Activated naive CD8-positive, alpha-beta T cell treated with anti-CD3 and anti-CD28 coated beads, Interleukin-2, amount 50 U/mL, for 16 hours (primary cell): ENCODE measurements around the gene PNPLA8.
A peak's percentile ranks its signal among the peaks of the same experiment; 100 is the strongest.
"Not testable (repeated sequence)": the region's sequence is repeated elsewhere in the genome, so short reads cannot be mapped to it uniquely, and the experiment has no call there.

Source experiments
- DNase-seq: peaks from one replicate; pipeline ENCODE4 v3.0.0-alpha.2; 2020; ENCODE audit warnings: low read depth, low spot score

The PNPLA8 gene

DNA sequence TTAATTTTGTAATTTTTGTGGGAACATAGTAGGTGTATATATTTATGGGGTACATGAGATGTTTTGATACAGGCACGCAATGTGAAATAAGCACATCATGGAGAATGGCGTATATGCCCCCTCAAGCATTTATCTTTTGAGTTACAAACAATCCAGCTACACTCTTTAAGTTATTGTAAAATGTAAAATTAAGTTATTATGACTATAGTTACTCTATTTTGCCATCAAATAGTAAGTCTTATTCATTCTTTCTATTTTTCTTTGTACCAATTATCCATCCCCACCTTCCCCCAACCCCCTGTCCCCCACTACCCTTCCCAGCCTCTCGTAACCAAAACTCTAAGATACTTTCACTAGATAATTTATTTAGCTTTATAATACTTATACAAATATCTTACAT is 7.8 kb upstream of the PNPLA8 start:
- DNase-seq, result no peak

DNA sequence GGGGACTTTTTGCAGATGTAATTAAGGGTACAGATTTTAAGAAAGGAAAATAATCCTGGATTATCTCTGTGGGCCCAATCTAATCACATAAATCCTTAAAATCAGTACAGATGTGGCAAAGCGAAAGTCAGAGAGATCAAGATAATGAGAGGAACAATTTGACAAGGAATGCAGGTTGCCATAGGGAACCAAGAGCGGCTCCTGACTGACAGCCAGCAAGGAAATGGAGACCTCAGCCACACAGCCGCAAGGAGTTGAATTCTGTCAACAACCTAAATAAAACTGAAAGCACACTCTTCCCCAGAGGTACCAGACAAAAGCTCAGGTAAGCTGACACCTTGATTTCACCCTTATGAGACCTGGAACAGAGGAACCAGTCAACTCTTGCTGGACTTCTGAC is 3.4 kb upstream of the PNPLA8 start:
- DNase-seq, result no peak

DNA sequence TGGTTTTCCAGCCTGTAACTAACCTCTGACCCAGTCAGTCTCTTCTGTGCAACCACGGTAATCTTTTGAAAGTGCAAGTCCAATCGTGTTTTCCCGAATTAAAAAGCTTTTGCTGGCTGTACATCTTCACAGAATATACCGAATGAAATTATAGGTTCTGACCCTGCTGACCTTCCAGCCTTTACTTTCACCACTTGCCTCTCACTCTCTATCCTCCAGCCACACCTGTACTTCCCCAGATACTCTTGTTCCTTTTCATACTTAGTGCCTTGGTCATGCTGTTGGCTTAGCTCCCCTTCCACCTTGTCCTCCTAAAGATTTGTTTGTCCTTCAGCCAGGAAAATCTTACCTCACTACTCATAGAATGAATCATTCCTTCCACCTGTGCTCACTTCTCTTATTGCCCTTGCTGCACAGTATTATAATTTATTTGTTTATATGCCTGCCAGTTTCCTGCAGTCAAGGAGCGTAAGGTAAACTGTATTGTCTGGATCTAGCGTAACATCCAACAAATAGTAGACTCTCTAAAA is 2.3 kb upstream of the PNPLA8 start:
- no peak for DNase-seq

DNA sequence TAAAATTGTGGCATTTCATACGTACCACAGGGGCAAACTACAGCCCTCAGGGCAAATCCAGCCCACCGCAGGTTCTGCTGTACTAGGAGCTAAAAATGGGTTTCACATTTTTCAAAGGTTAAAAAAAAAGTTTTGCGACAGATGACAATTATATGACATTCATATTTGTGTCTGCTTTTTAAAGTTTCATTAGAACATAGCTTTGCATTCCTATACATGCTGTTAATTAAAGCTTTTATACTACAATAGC is 758 bp upstream of the PNPLA8 start:
- DNase-seq, result no peak

DNA sequence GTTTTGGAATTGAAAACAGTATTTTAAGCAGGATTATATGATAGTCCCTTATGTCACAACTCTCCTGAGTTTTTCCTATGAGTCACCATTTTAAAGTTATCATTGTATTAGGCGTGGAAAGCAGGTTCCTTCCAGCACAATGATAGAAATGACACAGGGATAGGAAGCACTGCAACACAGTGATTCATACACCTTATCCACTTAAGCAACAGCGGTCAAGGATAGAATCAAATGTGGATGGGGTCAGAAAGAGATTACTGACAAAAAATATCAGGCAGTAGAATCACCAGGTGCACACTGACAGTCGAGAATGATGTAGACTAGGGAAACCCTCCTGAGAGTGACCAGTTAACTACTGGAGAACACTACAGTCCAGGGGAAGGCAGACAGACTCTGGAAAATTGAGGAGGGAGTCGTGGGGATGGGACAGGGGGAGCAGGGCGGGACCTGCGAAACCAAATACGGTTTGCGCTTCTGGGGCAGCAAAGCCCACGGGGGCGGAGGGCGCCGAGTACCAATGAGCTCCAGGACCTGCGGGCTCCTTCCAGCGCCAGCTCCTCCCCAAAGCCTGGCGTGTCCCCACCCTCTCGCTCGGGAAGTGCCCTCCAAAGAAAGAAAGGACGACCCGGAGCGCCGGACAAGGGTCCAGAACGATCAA is 479 bp downstream of the PNPLA8 start:
- no peak for DNase-seq

DNA sequence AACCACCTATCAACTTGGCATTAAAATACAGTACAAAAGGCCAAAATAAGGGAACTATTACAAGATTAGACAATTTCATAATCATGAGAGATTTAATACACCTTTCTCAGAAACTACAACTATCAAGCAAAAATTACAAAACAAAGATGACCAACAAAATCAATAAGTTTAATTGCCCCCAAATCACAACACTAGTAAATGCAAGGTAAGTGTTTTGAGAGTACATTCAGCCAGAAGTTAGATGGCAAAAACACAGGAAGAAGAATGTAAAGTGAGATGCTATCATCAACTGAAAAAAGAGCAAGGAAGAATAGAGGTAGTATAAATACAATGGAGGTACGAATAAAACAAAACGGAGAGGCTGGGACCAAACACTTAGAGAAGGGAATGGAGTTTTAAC is 3.2 kb downstream of the PNPLA8 start:
- DNase-seq, result no peak

DNA sequence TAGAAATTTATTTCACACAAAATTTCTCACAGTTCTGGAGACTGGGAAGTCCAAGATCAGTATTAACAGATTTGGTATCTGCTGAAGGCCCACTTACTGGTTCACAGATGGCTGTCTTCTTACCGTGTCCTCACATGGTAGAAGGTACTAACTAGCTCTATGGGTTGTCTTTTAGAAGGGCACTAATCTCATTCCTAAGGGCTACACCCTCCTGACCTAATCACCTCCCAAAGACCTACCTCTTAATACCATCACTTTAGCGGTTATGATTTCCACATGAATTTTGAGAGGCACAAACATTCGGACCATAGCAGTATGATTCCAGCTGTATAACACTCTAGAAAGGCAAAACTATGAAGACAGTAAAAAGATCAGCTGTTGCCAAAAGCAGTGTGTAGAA is 8.0 kb downstream of the PNPLA8 start:
- no peak for DNase-seq

DNA sequence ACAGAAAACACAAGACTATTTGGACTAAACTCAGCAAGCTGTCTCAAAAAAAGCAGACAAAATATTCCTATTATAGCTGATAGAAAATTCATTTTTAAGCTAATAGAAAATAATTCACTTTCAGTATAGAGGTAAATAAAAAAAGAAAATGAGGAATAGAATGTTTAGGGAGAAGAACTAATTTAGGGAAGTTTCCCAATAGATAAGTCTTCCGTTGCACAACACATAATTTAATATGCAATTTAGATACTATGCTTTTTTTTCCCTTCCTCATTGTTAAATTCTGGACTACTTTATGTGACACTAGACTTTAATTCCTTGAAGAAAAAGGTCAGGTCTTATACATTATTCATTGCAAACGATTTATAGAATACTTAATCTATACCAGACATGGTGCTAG is 10.3 kb downstream of the PNPLA8 start:
- no peak for DNase-seq

DNA sequence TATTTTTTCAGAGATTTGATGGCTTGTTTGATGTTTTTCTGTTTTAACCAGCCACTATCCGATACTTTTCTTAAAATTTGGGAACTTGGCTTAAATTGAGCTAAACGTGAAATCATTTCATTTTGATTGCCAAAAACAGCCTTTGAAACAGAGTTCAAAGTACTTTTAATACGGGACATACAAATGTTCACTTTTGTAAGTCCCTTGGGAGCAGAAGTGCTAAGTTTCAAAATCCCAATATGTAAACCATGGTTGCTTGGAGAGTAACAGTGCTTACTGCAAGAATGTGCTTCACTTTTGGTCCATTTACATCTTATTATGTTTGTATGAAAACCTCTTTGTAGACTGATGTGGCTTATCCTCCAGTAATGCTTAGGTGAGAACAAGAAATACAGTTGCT is 10.9 kb downstream of the PNPLA8 start:
- DNase-seq, result no peak

DNA sequence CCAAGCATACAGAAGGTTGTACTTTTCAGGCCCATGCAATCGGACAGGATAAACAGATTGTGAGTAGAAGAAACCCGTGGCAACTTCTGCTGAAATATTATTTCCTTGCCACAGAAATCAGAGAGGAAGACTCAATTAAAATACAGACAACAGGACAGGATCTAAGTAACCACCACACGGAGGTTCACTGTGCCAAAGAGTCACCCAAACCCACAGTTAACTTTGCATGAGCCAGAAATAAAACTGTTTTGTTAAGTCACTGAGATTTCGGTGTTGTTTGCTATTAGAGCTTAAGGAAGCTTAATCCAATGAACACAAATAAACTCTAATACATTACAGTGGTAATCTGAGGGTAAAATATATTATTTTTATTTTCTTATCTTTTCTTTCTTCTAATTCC is 14.0 kb downstream of the PNPLA8 start:
- no peak for DNase-seq

DNA sequence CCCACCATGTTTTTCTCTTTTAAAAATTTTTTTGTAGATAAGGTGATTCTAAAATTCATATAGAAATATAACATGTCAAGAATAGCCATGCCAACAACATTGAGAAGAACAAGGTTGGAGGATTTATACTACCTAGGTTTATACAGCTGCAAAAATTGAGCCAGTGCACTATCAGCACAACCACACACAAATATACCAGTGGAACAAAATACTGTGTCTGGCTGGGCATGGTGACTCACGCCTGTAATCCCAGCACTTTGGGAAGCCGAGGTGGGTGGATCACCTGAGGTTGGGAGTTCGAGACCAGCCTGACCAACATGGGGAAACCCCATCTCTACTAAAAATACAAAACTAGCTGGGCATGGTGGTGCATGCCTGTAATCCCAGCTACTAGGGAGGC is 21.4 kb downstream of the PNPLA8 start:
- not testable (repeated sequence) for DNase-seq

DNA sequence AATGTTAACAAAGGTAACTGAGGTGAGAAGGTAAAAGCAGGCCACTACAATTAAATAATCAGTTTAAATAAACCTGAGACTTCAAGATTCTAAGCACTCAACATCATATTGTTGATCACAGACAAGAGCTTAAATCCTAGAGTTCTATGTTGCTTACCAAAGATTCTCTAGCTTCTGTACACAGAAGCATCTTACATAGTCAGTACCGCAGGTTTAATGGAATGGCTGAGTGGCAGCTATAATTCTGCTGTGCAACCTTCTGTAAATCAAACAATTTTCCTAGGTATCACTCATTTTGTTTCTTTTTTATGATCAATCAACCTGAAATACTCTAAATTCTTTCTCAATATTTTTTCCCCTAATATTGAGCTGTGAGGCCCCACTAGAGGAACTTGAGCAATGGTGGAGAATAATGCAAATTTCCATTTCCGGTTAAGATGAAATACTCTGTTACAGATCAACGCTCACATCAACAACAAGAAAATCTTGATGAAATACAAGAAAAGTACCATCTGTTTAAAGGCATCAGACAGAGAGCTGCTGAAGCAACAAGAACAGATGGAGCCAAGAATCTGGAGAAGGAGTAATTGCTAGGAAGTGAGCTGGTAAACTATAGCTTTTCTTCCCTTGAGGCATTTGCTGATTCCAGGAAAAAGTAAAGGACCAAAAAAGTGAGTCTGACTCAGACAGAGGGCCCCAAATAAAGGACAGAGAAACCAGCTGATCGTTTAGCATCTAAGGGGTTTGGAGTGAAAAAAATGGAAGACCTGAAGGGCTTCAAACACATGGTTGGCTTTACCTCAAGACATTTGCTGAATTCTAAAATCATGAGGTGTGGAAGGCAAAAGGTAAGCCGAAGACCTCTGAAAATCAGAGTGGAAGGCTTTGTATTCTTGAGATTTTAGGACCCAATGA is 22.6 kb downstream of the PNPLA8 start:
- DNase-seq, result no peak

DNA sequence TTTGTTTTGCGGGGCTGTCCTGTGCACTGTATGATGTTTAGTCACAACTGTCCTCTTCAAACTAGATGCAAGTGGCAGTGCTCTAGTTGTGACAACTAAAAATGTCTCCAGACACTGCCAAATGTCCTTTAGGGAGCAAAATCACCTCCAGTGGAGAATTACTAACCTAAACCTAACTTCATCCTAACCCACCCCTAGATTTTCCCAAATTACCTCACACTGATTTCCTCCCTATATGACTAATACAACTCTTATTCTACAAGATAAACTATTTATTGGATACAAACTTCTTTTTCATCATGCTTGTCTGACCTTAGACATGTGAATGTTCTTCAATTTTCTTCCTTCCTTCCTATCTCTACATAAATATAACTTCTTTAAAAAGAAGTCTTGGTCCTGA is 26.4 kb downstream of the PNPLA8 start:
- no peak for DNase-seq

DNA sequence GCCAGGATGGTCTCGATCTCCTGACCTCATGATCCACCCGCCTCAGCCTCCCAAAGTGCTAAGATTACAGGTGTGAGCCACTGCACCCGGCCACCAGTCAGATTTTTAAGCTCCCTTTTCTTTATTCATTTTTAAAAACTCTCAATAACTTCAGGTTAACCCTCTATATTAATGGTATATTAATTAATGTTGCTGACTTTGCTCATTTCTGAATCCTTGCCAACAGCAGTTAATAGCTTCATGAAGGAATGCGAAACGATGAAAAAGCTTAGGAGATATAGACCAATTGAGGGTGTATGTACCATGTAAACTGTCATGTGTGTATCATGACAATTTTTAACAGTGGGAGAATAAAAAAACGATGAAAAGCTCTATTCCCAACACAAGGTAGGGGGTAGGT is 27.5 kb downstream of the PNPLA8 start:
- no peak for DNase-seq

DNA sequence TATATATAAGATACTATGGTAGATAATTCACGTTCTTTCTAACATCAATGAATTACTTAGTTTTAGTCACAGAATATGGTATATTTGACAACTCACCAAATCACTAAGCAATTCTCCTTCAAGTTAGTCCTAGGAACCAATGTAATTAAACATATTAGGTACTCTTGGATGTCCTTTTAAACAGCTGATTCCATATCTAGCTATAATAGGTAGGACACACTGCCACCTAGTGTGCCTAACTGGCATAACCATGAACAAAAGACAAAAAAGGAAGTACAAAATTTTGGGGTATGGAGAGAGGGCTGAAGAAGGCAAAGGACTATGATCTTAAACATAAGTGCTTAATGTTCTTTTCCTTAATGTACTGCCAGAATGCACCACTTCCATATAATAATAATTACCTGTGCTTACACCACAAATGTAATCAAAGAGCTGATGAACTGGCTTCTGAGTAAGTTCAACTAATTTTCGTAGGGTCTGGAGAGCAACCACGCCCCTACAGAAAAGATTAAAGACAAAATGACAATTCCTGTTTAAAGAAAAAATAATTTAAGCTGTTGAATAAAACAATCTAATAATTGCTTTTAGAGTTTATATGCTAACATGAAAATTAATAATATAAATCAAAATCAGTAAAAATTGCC is 28.7 kb downstream of the PNPLA8 start:
- DNase-seq, result peak; percentile 5

DNA sequence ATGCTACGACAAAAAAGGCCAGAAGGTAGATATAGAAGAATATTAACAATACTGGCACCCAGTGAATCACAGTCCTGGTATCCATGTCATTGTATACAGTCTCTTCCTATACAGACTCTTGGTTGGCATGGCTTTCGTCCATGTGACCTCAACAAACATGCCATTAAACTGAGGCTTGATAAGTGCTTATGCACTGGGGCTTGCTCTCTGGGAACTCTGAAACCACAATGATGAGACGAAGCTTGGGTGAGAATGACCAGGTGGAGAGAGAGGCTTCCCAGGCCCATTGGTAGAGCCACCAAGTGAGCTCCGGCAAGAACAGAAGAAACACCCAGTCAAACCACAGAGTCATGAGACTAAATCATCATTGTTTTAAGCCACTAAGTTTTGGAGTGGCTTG is 33.2 kb downstream of the PNPLA8 start:
- DNase-seq, result no peak

DNA sequence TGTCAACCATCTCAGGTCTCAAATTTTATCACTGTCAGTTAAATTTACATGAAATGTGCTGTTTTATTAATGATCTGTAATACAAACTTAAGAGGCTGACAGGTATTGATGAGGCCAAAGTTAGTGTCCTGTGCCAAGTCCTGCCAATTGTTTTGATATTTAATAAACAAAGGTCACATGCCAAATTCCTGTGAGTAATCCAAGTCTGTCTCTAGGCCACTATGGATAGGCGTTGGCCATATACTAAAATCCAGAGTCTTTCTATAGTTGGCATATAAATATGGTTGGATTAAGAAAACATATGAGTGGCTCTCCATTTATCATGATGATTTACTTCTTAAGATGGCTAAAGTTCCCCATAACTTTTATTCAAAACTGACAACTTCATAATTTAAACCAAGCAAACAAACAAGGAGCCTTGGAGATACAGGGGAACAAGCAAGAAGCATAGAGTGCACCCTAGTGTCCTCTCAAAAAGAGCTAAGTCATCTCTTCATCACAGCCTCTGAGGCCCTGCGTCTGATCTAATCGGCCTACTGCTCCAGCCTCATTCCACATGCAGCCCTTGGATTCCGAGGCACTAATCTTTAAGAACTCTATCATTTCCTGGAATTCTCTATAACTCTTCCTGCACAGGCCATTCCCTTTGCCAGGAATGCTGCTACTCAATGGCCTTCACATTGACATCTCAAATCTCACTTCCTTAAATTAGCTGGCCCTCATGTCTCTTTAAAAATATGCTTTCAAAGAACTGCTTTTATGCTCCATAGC is 37.0 kb downstream of the PNPLA8 start:
- DNase-seq, result no peak

DNA sequence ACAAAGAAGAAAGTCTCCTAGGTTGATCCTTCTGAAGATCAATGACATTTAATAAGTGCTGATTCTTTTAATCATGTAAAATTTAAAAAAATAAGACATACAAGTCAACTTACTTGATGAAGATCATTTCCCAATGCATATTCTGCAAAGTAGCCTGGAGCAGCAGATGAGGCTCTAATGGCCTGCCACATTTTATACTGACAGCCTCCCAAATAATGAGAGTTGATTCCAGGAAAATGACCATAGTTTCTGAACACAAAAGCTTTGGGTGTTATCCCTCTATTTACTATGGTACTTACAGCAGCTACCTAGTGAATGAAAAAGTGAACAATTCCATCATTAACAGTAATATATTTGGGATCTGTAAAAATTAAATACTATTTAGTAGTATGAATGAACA is 38.3 kb downstream of the PNPLA8 start:
- no peak for DNase-seq

DNA sequence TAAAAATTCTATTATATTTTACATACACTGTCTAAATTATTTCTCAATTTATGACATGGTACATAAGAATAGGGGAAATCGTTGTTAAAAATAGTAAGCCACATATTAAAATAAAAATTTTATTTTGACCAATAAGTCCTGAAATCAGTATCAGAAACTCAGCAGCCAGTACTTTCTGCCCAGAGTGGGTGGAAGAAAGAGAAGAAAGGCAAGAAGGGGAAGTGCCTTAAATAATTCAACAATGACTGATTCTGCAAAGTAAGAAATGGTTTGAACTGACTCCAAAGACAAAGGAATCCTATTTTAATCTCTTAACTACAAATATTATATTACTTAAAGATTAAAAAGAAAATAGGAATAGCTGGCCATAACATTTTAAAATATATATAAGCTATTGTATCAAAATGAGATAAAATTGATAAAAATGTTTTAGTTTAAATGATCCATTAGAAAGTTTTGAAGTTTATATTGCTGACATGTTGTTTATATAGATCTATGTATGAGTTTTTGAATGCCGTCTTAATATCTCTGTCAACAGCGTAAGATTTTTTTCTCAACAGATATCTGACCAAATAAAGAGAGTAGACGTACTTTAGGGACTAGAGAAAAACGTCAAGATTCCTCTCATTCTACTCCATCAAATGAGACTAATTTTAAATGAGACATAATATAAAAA is 39.5 kb downstream of the PNPLA8 start:
- no peak for DNase-seq

DNA sequence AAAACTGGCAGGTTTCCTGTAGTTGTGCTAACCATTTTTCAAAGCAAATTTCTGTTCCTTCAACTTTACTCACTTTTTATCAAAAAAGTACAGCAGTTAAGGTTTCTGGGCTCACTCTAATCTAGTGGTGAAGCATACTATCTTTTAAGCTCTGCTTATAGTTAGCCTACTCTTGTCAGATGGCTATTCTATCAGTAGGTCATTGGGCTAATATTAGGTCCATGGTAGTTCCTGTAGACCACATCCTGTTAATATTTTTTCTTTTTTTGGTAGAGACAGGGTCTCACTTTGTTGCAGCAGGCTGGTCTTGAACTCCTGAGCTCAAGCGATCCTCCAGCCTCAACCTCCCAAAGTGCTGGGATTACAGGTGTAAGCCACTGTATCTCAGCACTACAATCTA is 41.8 kb downstream of the PNPLA8 start:
- DNase-seq, result no peak

DNA sequence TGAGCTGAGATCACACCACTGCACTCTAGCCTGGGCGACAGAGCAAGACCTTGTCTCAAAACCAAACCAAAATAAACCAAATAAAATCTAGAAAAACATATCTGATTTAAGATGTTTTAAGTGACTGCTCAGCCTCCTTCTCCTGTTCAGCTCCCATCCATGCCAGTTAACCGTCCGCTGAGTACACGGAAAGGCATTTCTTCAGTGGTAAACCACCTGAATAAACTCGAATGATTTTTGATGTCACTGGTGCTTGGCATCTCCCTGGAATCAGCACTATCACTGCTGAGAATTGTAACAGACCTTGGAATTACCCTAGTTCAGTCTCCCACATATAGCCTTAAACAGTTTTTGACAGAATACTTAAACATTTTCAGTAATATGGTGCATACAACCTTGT is 45.6 kb downstream of the PNPLA8 start:
- DNase-seq, result no peak

DNA sequence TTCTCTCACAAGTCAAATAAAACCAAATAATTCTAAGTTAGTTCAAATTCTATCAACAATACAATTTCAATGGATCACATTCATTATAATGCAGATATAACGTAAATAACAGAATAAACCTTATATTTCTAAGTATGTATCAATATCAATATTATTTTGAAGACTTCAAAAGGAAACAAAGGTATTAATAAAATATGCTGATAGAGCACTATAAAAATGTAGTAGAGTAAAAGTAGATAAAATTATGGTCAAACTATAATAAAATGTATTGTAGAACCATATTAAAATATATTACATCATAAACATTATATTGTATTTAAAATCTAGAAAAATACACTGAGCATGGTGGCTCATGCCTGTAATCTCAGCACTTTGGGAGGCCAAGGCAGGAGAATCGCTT is 46.2 kb downstream of the PNPLA8 start:
- DNase-seq, result no peak
